Measurements from ENCODE around the gene PIK3CD.

Gene PIK3CD

DNA sequence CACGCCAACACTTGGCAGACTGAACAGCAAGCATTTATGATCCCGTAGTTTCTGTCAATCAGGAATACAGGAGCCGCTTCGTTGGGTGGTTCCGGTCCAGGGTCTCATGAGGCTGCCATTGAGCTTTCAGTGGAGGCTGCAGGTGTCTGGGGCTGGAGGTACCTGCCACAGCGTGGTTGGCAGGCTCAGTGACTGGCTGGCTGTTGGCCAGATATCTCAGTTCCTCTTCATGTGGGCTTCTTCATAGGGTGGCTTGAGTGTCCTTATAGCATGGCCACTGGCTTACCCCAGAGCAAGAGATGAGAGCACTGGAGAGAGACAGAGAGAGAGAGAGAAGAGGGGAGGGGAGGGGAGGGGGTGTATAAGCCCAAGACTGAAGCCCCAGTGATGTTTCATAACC lies 29.3 kb downstream of the PIK3CD start:
- no peak overlapping the region for H2AFZ ChIP-seq (ENCODE audit: low read length)
- H3K4me3 ChIP-seq (ENCODE audit: low read depth, low read length, poor library complexity, severe bottlenecking), result peak overlapping the region; percentile 13
- H3K27ac ChIP-seq (ENCODE audit: low read depth, low read length, poor library complexity, severe bottlenecking), result peak overlapping the region; percentile 87
- no peaks in the 10 kb centered on the region for H4K20me1 ChIP-seq (ENCODE audit: insufficient read depth, low read length)
- no peaks in the 10 kb centered on the region for H3K27me3 ChIP-seq (ENCODE audit: insufficient read depth, low read length)
- H3K4me1 ChIP-seq (ENCODE audit: insufficient read depth, low read length, severe bottlenecking), result peaks cover 42% of the 10 kb centered on the region
- H3K79me2 ChIP-seq (ENCODE audit: insufficient read depth, low read length), result no peaks in the 10 kb centered on the region
- no peak overlapping the region; the same call in 1 of the 2 replicates for H3K9ac ChIP-seq (ENCODE audit: low read length)
- no peak for TF ChIP-seq CTCF (IDR thresholded peaks at IDR 0.05; ENCODE audit: low read length)
- no peak for TF ChIP-seq EZH2 (IDR thresholded peaks at IDR 0.05; ENCODE audit: borderline replicate concordance, low read length)
- peaks cover 4% of the 10 kb centered on the region; the same call in 1 of the 2 replicates for H3K36me3 ChIP-seq (ENCODE audit: insufficient read depth, low read length)
- no peaks in the 10 kb centered on the region for H3F3A ChIP-seq (ENCODE audit: insufficient read depth, low read length)
- no peaks in the 10 kb centered on the region for H3K9me3 ChIP-seq (ENCODE audit: low read length)
- no peaks in the 10 kb centered on the region for H3K9me2 ChIP-seq (ENCODE audit: low read depth, low read length)
- peak overlapping the region; percentile 49 for H3K4me2 ChIP-seq (ENCODE audit: low read length)

DNA sequence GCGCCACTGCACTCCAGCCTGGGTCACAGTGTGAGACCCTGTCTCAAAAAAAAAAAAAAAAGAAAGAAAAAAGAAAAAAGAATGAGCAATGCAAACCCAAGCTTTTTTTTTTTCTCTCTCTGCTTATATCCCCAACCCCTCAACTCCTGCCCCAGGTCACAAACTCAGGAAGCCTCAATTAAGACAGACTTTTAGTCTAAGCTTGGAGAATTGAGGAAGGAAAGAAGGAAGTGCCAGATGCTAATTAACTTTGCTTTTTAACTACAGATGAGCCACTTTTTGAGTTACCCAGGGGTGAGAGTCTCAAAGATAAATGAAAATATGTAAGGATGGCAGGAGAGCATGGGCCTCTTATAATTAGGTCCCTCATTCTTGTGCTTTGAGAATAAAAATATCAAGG lies 33.3 kb downstream of the PIK3CD start:
- no peaks in the 10 kb centered on the region for H3K79me2 ChIP-seq (ENCODE audit: insufficient read depth, low read length)
- peak overlapping the region; percentile 30 for H3K27ac ChIP-seq (ENCODE audit: low read depth, low read length, poor library complexity, severe bottlenecking)
- no peak overlapping the region for H3K4me3 ChIP-seq (ENCODE audit: low read depth, low read length, poor library complexity, severe bottlenecking)
- H3K9me3 ChIP-seq (ENCODE audit: low read length), result no peaks in the 10 kb centered on the region
- TF ChIP-seq EZH2 (IDR thresholded peaks at IDR 0.05; ENCODE audit: borderline replicate concordance, low read length), result no peak
- no peak for TF ChIP-seq CTCF (IDR thresholded peaks at IDR 0.05; ENCODE audit: low read length)
- H3K9ac ChIP-seq (ENCODE audit: low read length), result no peak overlapping the region
- no peak overlapping the region for H2AFZ ChIP-seq (ENCODE audit: low read length)
- no peaks in the 10 kb centered on the region; the same call in 1 of the 2 replicates for H3F3A ChIP-seq (ENCODE audit: insufficient read depth, low read length)
- H3K36me3 ChIP-seq (ENCODE audit: insufficient read depth, low read length), result peaks cover 4% of the 10 kb centered on the region; the same call in 1 of the 2 replicates
- no peaks in the 10 kb centered on the region for H3K27me3 ChIP-seq (ENCODE audit: insufficient read depth, low read length)
- no peaks in the 10 kb centered on the region for H3K9me2 ChIP-seq (ENCODE audit: low read depth, low read length)
- H3K4me1 ChIP-seq (ENCODE audit: insufficient read depth, low read length, severe bottlenecking), result peaks cover 66% of the 10 kb centered on the region
- H4K20me1 ChIP-seq (ENCODE audit: insufficient read depth, low read length), result no peaks in the 10 kb centered on the region
- no peak overlapping the region for H3K4me2 ChIP-seq (ENCODE audit: low read length)

GRCh38 chr1:9687120-9687873 lies 35.8 kb downstream of the PIK3CD start:
- Histone ChIP-seq H3K4me2 (ENCODE audit: low read length) (peak overlapping the region; percentile 83), H3K9me2 (ENCODE audit: low read depth, low read length) (no peaks in the 10 kb centered on the region), H3K36me3 (ENCODE audit: insufficient read depth, low read length) (peaks cover 4% of the 10 kb centered on the region; the same call in 1 of the 2 replicates), H3F3A (ENCODE audit: insufficient read depth, low read length) (no peaks in the 10 kb centered on the region; the same call in 1 of the 2 replicates), H3K27me3 (ENCODE audit: insufficient read depth, low read length) (no peaks in the 10 kb centered on the region), H3K9me3 (ENCODE audit: low read length) (no peaks in the 10 kb centered on the region), H3K27ac (ENCODE audit: low read depth, low read length, poor library complexity, severe bottlenecking) (peak overlapping the region; percentile 85), H4K20me1 (ENCODE audit: insufficient read depth, low read length) (no peaks in the 10 kb centered on the region), H2AFZ (ENCODE audit: low read length) (no peak overlapping the region), H3K4me3 (ENCODE audit: low read depth, low read length, poor library complexity, severe bottlenecking) (peak overlapping the region; percentile 69), H3K79me2 (ENCODE audit: insufficient read depth, low read length) (no peaks in the 10 kb centered on the region), H3K9ac (ENCODE audit: low read length) (peak overlapping the region; percentile 74), H3K4me1 (ENCODE audit: insufficient read depth, low read length, severe bottlenecking) (peaks cover 54% of the 10 kb centered on the region)
- TF ChIP-seq CTCF (IDR thresholded peaks at IDR 0.05; ENCODE audit: low read length) (peak; percentile 7; the same call in 1 of the 2 replicates), EZH2 (IDR thresholded peaks at IDR 0.05; ENCODE audit: borderline replicate concordance, low read length) (no peak)

Measured in OCI-LY1 (cell line).